HepG2 (cell line): ENCODE data around the gene MED13L. TPM values are rescaled to one million over a fixed set of nuclear protein-coding genes. Genes with fewer than 3 reads are reported as not detected.

Source experiments
- ATAC-seq: fragments of 200-7000 bp; cut with Tn5 transposase; 3 replicates; pipeline ENCODE4 v1.9.1; 2020; ENCODE audit warnings: mild to moderate bottlenecking, moderate library complexity
- BruUV-seq: library from RNA; stranded (reverse); fragments of 400-500 nt; replicated peaks from 2 replicates; lab custom pipeline; 2021; lab: Mats Ljungman, UMichigan
- CTCF ChIA-PET: fragments of 300-600 bp; formaldehyde crosslinking; extraction: SDS; loops from one replicate; lab custom pipeline; 2021; ENCODE audit warnings: low total read pairs, inconsistent platforms, low intra/inter-chr PET ratio; lab: Yijun Ruan, JAX
- POLR2A ChIA-PET: fragments of 350-600 bp; sonication (Branson Sonifier 250); formaldehyde crosslinking; loops from one replicate; lab custom pipeline; 2020; ENCODE audit warnings: antibody characterized with exemption, inconsistent platforms; lab: Yijun Ruan, JAX
- DNase-seq: peaks from one replicate; pipeline ENCODE4 v3.0.0-alpha.2; 2015; ENCODE audit warnings: low spot score
- FAIRE-seq: peaks from 3 replicates; lab custom pipeline; 2011; peaks lifted over from hg19 to GRCh38; lab: Jason Lieb, UNC
- H2AFZ ChIP-seq: one replicate; pipeline ENCODE4 v1.6.1; 2011; ENCODE audit warnings: low read length, inconsistent platforms
- H3K27ac ChIP-seq: fragments of 300-600 bp; 3 replicates; pipeline ENCODE4 v1.8.0; 2011; ENCODE audit warnings: mixed run types, mild to moderate bottlenecking, mixed read lengths, low read length, inconsistent platforms; ENCODE audit not compliant: insufficient read depth; ENCODE audit errors: extremely low read length
- H3K27me3 ChIP-seq, 2 experiments: fragments of 200-600 bp in 1 of 2; 2 replicates in 1 of 2; 3 replicates in 1 of 2; pipeline versions ENCODE4 v1.6.0 to v1.8.0; 2011; ENCODE audit warnings: low read length in 2 of 2, mild to moderate bottlenecking in 2 of 2, moderate library complexity in 2 of 2, inconsistent platforms in 1 of 2; ENCODE audit not compliant: insufficient read depth in 2 of 2, control insufficient read depth in 1 of 2
- H3K36me3 ChIP-seq, 2 experiments: fragments of 200-600 bp in 1 of 2; replicated peaks in 1 of 2; 2 replicates in 1 of 2; 3 replicates in 1 of 2; pipeline versions ENCODE4 v1.5.1 to v1.8.0; 2011; ENCODE audit warnings: low read length in 2 of 2, inconsistent platforms in 1 of 2; ENCODE audit not compliant: insufficient read depth in 2 of 2, control insufficient read depth in 1 of 2
- H3K4me1 ChIP-seq: 2 replicates; pipeline ENCODE4 v1.5.1; 2012; ENCODE audit warnings: low read length, inconsistent platforms; ENCODE audit not compliant: insufficient read depth
- H3K4me2 ChIP-seq: 2 replicates; pipeline ENCODE4 v1.6.0; 2011; ENCODE audit warnings: low read depth, low read length, inconsistent platforms
- H3K4me3 ChIP-seq, 3 experiments: fragments of 200-600 bp in 1 of 3; sonication (generic), shearing (Covaris generic) in 1 of 3; replicated peaks in 1 of 3; 2 replicates each; pipeline ENCODE4 v1.5.1; 2011 to 2016; ENCODE audit warnings: low read length in 3 of 3, inconsistent platforms in 2 of 3, low read depth in 2 of 3, mild to moderate bottlenecking in 2 of 3, control low read depth in 1 of 3, mixed read lengths in 1 of 3; ENCODE audit not compliant: insufficient read depth in 1 of 3
- H3K79me2 ChIP-seq: one replicate; pipeline ENCODE4 v1.6.1; 2011; ENCODE audit warnings: low read length, inconsistent platforms; ENCODE audit not compliant: insufficient read depth
- H3K9ac ChIP-seq: 2 replicates; pipeline ENCODE4 v1.6.0; 2011; ENCODE audit warnings: mild to moderate bottlenecking, low read depth, low read length, inconsistent platforms; ENCODE audit not compliant: insufficient read depth
- H3K9me3 ChIP-seq: 2 replicates; pipeline ENCODE4 v1.5.1; 2012; ENCODE audit warnings: mild to moderate bottlenecking, low read length
- H4K20me1 ChIP-seq: 2 replicates; pipeline ENCODE4 v1.6.0; 2011; ENCODE audit warnings: inconsistent platforms, mild to moderate bottlenecking, low read length, moderate library complexity; ENCODE audit not compliant: insufficient read depth
- ARNT2 ChIP-seq: sonication (generic); formaldehyde crosslinking; IDR thresholded peaks from 2 replicates; pipeline ENCODE4 v1.8.0; 2022; ENCODE audit warnings: mild to moderate bottlenecking, low read depth, missing genetic modification reagents, moderate library complexity
- CEBPB ChIP-seq: IDR thresholded peaks from 2 replicates; pipeline ENCODE4 v1.6.1; 2011; ENCODE audit warnings: low read depth, low read length, improper control_type of control experiment, borderline replicate concordance
- GZF1 ChIP-seq: sonication (generic); formaldehyde crosslinking; IDR thresholded peaks from 2 replicates; pipeline ENCODE4 v1.5.1; 2020; ENCODE audit warnings: mild to moderate bottlenecking, missing genetic modification reagents
- RXRA ChIP-seq: sonication (generic); formaldehyde crosslinking; IDR thresholded peaks from 2 replicates; pipeline ENCODE4 v1.5.1; 2020; ENCODE audit warnings: missing genetic modification reagents
- ZMYM4 ChIP-seq: sonication (generic); formaldehyde crosslinking; IDR thresholded peaks from 2 replicates; pipeline ENCODE4 v1.8.1; 2023; ENCODE audit warnings: mild to moderate bottlenecking, missing genetic modification reagents
- ZNF263 ChIP-seq: sonication (generic); formaldehyde crosslinking; IDR thresholded peaks from 2 replicates; pipeline ENCODE4 v1.4.0; 2020; ENCODE audit warnings: missing genetic modification reagents
- ZNF333 ChIP-seq: sonication (generic); formaldehyde crosslinking; IDR thresholded peaks from 2 replicates; pipeline ENCODE4 v1.4.0; 2020; ENCODE audit warnings: mild to moderate bottlenecking, missing genetic modification reagents, borderline replicate concordance
- WGBS: methylation state at CpG from one replicate; pipeline ENCODE4 v1.1.6; 2017; ENCODE audit warnings: low lambda C conversion rate; 5-methylcytosine and 5-hydroxymethylcytosine counted together
- in situ Hi-C: cut with HindIII; loops from 2 replicates; pipeline ENCODE4 v1.10.0; 2017; ENCODE audit warnings: low pct_unique_long_range_greater_than_20kb; ENCODE audit not compliant: extremely low pct_ligation_motif_present
- intact Hi-C: fragments of 100-400 bp; cut with micrococcal nuclease; formaldehyde crosslinking; loops from one replicate; pipeline ENCODE4 v1.10.0; 2022; ENCODE audit not compliant: unreplicated experiment
- polyA plus RNA-seq, 8 experiments: library from polyadenylated mRNA; depleted of rRNA in 3 of 8; stranded (reverse) in 7 of 8; unstranded in 1 of 8; fragments of >200 nt; fragmentation: Illumina TruSeq in 4 of 8; extraction: Trizol in 4 of 8; gene quantifications; 2 replicates each; pipeline versions ENCODE4 v1.2.1 to v1.2.3, GENCODE V29; 2011 to 2016; ENCODE audit warnings: low read depth in 4 of 8, missing spikeins in 1 of 8, mixed read lengths in 1 of 8; ENCODE audit not compliant: insufficient read depth in 1 of 8
- total RNA-seq, 5 experiments: library from RNA; depleted of rRNA; stranded (reverse); fragments of >200 nt; fragmentation: Illumina TruSeq; extraction: Trizol; gene quantifications; 2 replicates each; pipeline ENCODE4 v1.2.3, GENCODE V29; 2016; ENCODE audit warnings: low read depth in 1 of 5
- TF ChIP-seq, protein P1 (sequence below): sonication (generic); formaldehyde crosslinking; IDR thresholded peaks from 2 replicates; pipeline ENCODE4 v1.9.0; 2022; ENCODE audit warnings: low read depth, missing genetic modification reagents
- TF ChIP-seq, protein P2 (sequence below): sonication (generic); formaldehyde crosslinking; conservative IDR thresholded peaks from 2 replicates; pipeline ENCODE4 v1.4.0; 2020; ENCODE audit warnings: missing genetic modification reagents
- TF ChIP-seq, protein P3 (sequence below): sonication (generic); formaldehyde crosslinking; IDR thresholded peaks from 2 replicates; pipeline ENCODE4 v1.4.0; 2020; ENCODE audit warnings: missing genetic modification reagents, mild to moderate bottlenecking, borderline replicate concordance

MED13L gene
- total and polyA plus RNA-seq, 2 of the 13 experiments (the other 11 are each of a cell fraction or from before 2014, with no cell fraction given) = 24.8 to 38.9 TPM

DNA sequence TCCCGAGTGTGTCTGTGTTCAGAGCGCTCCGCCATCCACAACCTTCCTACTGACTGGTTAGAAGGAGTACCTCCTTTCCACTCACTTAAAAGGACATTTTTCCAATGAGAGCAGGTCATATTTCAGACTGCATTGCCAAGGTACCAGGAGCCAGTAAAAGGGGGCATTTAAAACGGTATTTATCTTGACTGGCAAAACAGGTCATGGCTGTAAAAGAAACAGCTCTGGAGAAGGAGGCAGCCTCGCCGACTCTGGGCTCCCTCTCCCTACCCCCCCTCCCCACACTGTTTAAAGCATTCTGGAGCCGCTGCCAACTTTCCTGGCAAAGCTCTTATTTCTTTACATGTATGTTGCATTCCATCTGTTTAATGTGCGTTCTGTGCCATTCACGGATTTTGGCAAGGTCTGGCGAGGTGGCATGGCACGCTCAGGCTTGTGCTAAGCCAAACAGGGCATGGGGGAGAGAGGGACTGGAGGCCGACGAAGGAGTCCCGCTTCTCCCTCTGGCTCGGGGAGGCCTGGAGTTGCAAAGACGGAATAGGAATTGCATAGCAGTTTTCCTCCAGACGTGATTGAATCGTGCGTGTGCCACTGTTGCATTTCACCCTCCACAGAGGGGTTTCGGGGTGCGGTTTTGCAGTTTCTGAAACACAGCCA, 41.2 kb upstream of the MED13L start:
- in situ Hi-C loops = no loop called here
- TF ChIP-seq, protein P1, sequence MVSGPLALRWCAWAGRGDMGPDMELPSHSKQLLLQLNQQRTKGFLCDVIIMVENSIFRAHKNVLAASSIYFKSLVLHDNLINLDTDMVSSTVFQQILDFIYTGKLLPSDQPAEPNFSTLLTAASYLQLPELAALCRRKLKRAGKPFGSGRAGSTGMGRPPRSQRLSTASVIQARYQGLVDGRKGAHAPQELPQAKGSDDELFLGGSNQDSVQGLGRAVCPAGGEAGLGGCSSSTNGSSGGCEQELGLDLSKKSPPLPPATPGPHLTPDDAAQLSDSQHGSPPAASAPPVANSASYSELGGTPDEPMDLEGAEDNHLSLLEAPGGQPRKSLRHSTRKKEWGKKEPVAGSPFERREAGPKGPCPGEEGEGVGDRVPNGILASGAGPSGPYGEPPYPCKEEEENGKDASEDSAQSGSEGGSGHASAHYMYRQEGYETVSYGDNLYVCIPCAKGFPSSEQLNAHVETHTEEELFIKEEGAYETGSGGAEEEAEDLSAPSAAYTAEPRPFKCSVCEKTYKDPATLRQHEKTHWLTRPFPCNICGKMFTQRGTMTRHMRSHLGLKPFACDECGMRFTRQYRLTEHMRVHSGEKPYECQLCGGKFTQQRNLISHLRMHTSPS (CRISPR knock-in tag) = no peak
- TF ChIP-seq, protein P2, sequence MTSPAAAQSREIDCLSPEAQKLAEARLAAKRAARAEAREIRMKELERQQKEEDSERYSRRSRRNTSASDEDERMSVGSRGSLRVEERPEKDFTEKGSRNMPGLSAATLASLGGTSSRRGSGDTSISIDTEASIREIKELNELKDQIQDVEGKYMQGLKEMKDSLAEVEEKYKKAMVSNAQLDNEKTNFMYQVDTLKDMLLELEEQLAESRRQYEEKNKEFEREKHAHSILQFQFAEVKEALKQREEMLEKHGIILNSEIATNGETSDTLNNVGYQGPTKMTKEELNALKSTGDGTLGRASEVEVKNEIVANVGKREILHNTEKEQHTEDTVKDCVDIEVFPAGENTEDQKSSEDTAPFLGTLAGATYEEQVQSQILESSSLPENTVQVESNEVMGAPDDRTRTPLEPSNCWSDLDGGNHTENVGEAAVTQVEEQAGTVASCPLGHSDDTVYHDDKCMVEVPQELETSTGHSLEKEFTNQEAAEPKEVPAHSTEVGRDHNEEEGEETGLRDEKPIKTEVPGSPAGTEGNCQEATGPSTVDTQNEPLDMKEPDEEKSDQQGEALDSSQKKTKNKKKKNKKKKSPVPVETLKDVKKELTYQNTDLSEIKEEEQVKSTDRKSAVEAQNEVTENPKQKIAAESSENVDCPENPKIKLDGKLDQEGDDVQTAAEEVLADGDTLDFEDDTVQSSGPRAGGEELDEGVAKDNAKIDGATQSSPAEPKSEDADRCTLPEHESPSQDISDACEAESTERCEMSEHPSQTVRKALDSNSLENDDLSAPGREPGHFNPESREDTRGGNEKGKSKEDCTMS = no peak
- TF ChIP-seq, protein P3, sequence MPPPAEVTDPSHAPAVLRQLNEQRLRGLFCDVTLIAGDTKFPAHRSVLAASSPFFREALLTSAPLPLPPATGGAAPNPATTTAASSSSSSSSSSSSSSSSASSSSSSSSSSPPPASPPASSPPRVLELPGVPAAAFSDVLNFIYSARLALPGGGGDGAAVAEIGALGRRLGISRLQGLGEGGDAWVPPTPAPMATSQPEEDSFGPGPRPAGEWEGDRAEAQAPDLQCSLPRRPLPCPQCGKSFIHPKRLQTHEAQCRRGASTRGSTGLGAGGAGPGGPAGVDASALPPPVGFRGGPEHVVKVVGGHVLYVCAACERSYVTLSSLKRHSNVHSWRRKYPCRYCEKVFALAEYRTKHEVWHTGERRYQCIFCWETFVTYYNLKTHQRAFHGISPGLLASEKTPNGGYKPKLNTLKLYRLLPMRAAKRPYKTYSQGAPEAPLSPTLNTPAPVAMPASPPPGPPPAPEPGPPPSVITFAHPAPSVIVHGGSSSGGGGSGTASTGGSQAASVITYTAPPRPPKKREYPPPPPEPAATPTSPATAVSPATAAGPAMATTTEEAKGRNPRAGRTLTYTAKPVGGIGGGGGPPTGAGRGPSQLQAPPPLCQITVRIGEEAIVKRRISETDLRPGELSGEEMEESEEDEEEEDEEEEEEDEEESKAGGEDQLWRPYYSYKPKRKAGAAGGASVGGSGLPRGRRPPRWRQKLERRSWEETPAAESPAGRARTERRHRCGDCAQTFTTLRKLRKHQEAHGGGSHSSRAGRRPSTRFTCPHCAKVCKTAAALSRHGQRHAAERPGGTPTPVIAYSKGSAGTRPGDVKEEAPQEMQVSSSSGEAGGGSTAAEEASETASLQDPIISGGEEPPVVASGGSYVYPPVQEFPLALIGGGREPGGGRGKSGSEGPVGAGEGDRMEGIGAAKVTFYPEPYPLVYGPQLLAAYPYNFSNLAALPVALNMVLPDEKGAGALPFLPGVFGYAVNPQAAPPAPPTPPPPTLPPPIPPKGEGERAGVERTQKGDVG (CRISPR knock-in tag) = no peak
- TF ChIP-seq ZMYM4 (CRISPR knock-in tag) = no peak
- no peak for TF ChIP-seq RXRA
- no peak for TF ChIP-seq ZNF263
- no peak for TF ChIP-seq ARNT2 (CRISPR knock-in tag)
- TF ChIP-seq ZNF333 = no peak
- TF ChIP-seq CEBPB = no peak
- TF ChIP-seq GZF1 (CRISPR knock-in tag) = no peak
- TF ChIP-seq, all 625 proteins: peak for 0
- Histone ChIP-seq H3K79me2 (no peaks in the 10 kb centered on the region), H2AFZ (no peak overlapping the region), H3K4me3 (no peak overlapping the region), H3K36me3 (no peaks in the 10 kb centered on the region), H3K27me3 (no peaks in the 10 kb centered on the region; a peak in 1 of 5 replicates), H3K9ac (no peak overlapping the region), H3K4me2 (no peak overlapping the region), H3K27ac (no peak overlapping the region), H3K9me3 (no peaks in the 10 kb centered on the region), H3K4me1 (peaks cover 5% of the 10 kb centered on the region; the same call in 1 of the 2 replicates), H4K20me1 (no peaks in the 10 kb centered on the region)
- no peak for FAIRE-seq
- 61% methylated on average over 21 of the region's 21 CpGs for WGBS
- no peak for DNase-seq
- ChIA-PET POLR2A (no interaction called here), CTCF (no interaction called here)
- BruUV-seq = no TSS peak
- intact Hi-C loops = no loop called here
- no peak for ATAC-seq
